ENCODE measurements around the gene DOCK2.

Gene DOCK2

DNA sequence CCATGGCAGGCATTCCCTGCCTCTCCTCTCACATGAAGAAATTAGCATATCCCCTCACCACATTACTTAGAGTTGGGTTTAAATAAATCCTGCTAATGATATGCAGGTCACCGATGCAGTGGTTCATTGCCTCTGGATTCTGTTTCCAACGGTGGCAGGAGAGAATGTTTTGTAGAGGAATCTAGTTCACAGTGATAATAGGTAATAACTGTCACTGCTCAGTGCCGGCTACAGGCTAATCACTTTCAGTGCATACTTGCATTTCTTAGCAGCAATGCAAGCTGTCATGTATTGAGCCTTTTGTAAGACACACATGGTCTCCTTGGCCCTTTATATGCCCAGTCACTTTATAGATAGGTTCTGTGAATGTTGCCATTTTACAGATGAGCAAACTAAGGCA, 402.8 kb downstream of the DOCK2 start:
- Histone ChIP-seq H3K4me3 (ENCODE audit: low read length, poor library complexity, severe bottlenecking) (no peak overlapping the region), H2AFZ (ENCODE audit: low read length) (no peak overlapping the region), H3K9ac (ENCODE audit: low read depth, low read length, poor library complexity, severe bottlenecking) (no peak overlapping the region), H3K9me2 (replicated peaks; ENCODE audit: low read depth, low read length) (no peaks in the 10 kb centered on the region), H3K9me3 (ENCODE audit: insufficient read depth, low read depth, low read length) (no peaks in the 10 kb centered on the region), H4K20me1 (ENCODE audit: insufficient read depth, low read length, poor library complexity, severe bottlenecking) (no peaks in the 10 kb centered on the region), H3F3A (ENCODE audit: low read depth) (no peaks in the 10 kb centered on the region), H3K27me3 (ENCODE audit: insufficient read depth, low read length, poor library complexity, severe bottlenecking) (no peaks in the 10 kb centered on the region), H3K79me2 (ENCODE audit: insufficient read depth, low read length) (no peaks in the 10 kb centered on the region), H3K36me3 (ENCODE audit: insufficient read depth, low read length) (peaks cover 41% of the 10 kb centered on the region; the same call in 1 of the 2 replicates), H3K4me2 (ENCODE audit: low read depth, low read length, poor library complexity, severe bottlenecking) (no peak overlapping the region), H3K4me1 (ENCODE audit: insufficient read depth, low read length, poor library complexity, severe bottlenecking) (peaks cover 10% of the 10 kb centered on the region)
- TF ChIP-seq EZH2phosphoT487 (IDR thresholded peaks at IDR 0.05; ENCODE audit: borderline replicate concordance), result no peak
- TF ChIP-seq, protein P1, sequence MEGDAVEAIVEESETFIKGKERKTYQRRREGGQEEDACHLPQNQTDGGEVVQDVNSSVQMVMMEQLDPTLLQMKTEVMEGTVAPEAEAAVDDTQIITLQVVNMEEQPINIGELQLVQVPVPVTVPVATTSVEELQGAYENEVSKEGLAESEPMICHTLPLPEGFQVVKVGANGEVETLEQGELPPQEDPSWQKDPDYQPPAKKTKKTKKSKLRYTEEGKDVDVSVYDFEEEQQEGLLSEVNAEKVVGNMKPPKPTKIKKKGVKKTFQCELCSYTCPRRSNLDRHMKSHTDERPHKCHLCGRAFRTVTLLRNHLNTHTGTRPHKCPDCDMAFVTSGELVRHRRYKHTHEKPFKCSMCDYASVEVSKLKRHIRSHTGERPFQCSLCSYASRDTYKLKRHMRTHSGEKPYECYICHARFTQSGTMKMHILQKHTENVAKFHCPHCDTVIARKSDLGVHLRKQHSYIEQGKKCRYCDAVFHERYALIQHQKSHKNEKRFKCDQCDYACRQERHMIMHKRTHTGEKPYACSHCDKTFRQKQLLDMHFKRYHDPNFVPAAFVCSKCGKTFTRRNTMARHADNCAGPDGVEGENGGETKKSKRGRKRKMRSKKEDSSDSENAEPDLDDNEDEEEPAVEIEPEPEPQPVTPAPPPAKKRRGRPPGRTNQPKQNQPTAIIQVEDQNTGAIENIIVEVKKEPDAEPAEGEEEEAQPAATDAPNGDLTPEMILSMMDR (conservative IDR thresholded peaks at IDR 0.05; ENCODE audit: low read length), result no peak

DNA sequence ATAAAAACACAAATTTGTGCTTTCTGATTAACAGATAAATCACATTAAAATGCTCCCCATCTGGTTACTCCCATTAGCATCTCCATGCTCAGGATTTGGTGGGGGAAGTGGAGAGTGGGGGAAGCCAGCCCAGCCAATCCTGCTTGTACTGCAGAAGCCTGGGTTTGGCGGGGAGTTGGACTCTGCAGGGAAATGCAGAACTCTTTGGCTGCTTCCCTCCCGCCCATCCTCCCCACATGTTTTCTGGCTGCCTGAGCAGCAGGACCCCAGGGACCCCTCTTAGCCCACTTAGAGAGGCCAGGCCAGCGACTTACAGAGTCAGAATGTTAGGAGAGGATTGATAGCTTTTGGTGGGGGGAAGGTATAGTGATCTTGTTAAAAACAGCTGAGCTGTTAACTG, 409.2 kb downstream of the DOCK2 start:
- H3K9ac ChIP-seq (ENCODE audit: low read depth, low read length, poor library complexity, severe bottlenecking), result no peak overlapping the region
- no peaks in the 10 kb centered on the region for H3K9me3 ChIP-seq (ENCODE audit: insufficient read depth, low read depth, low read length)
- TF ChIP-seq, protein P1 (conservative IDR thresholded peaks at IDR 0.05; ENCODE audit: low read length), result no peak
- TF ChIP-seq EZH2phosphoT487 (IDR thresholded peaks at IDR 0.05; ENCODE audit: borderline replicate concordance), result no peak
- no peaks in the 10 kb centered on the region for H3F3A ChIP-seq (ENCODE audit: low read depth)
- no peaks in the 10 kb centered on the region for H3K79me2 ChIP-seq (ENCODE audit: insufficient read depth, low read length)
- H3K4me3 ChIP-seq (ENCODE audit: low read length, poor library complexity, severe bottlenecking), result no peak overlapping the region
- H3K4me1 ChIP-seq (ENCODE audit: insufficient read depth, low read length, poor library complexity, severe bottlenecking), result peaks cover 10% of the 10 kb centered on the region
- H2AFZ ChIP-seq (ENCODE audit: low read length), result no peak overlapping the region
- H3K27me3 ChIP-seq (ENCODE audit: insufficient read depth, low read length, poor library complexity, severe bottlenecking), result no peaks in the 10 kb centered on the region
- H4K20me1 ChIP-seq (ENCODE audit: insufficient read depth, low read length, poor library complexity, severe bottlenecking), result no peaks in the 10 kb centered on the region
- no peaks in the 10 kb centered on the region for H3K9me2 ChIP-seq (replicated peaks; ENCODE audit: low read depth, low read length)
- no peak overlapping the region for H3K4me2 ChIP-seq (ENCODE audit: low read depth, low read length, poor library complexity, severe bottlenecking)
- peaks cover 66% of the 10 kb centered on the region; the same call in 1 of the 2 replicates for H3K36me3 ChIP-seq (ENCODE audit: insufficient read depth, low read length)

- peaks cover 39% of the 10 kb centered on the region; the same call in 1 of the 2 replicates for H3K36me3 ChIP-seq (ENCODE audit: insufficient read depth, low read length)
Observed at GRCh38 chr5:170049713-170050112, 412.6 kb downstream of the DOCK2 start.

More at GRCh38 chr5:170049713-170050112, 412.6 kb downstream of the DOCK2 start:
- no peaks in the 10 kb centered on the region for H3F3A ChIP-seq (ENCODE audit: low read depth)
- H3K27me3 ChIP-seq (ENCODE audit: insufficient read depth, low read length, poor library complexity, severe bottlenecking), result no peaks in the 10 kb centered on the region
- H3K4me2 ChIP-seq (ENCODE audit: low read depth, low read length, poor library complexity, severe bottlenecking), result no peak overlapping the region
- H4K20me1 ChIP-seq (ENCODE audit: insufficient read depth, low read length, poor library complexity, severe bottlenecking), result no peaks in the 10 kb centered on the region
- H3K9ac ChIP-seq (ENCODE audit: low read depth, low read length, poor library complexity, severe bottlenecking), result no peak overlapping the region
- no peaks in the 10 kb centered on the region for H3K79me2 ChIP-seq (ENCODE audit: insufficient read depth, low read length)
- no peaks in the 10 kb centered on the region for H3K9me3 ChIP-seq (ENCODE audit: insufficient read depth, low read depth, low read length)
- no peaks in the 10 kb centered on the region for H3K4me1 ChIP-seq (ENCODE audit: insufficient read depth, low read length, poor library complexity, severe bottlenecking)
- no peak overlapping the region for H2AFZ ChIP-seq (ENCODE audit: low read length)
- TF ChIP-seq, protein P1 (conservative IDR thresholded peaks at IDR 0.05; ENCODE audit: low read length), result no peak
- no peak for TF ChIP-seq EZH2phosphoT487 (IDR thresholded peaks at IDR 0.05; ENCODE audit: borderline replicate concordance)
- no peak overlapping the region for H3K4me3 ChIP-seq (ENCODE audit: low read length, poor library complexity, severe bottlenecking)
- no peaks in the 10 kb centered on the region for H3K9me2 ChIP-seq (replicated peaks; ENCODE audit: low read depth, low read length)

Data from Loucy (cell line).